HEK293 (cell line): ENCODE measurements around the gene SAC3D1.

Source experiments
- GLI4 ChIP-seq: fragments of 450-650 bp; formaldehyde crosslinking; IDR thresholded peaks from 2 replicates; pipeline ENCODE4 v1.5.1; 2016; ENCODE audit warnings: missing biosample characterization, missing genetic modification characterization
- HOXA7 ChIP-seq: sonication (generic); formaldehyde crosslinking; IDR thresholded peaks from 2 replicates; pipeline ENCODE4 v1.8.1; 2022; ENCODE audit warnings: missing genetic modification reagents, borderline replicate concordance
- PATZ1 ChIP-seq: fragments of 450-650 bp; formaldehyde crosslinking; IDR thresholded peaks from 2 replicates; pipeline ENCODE4 v1.5.1; 2016; ENCODE audit warnings: missing biosample characterization, missing genetic modification characterization
- REPIN1 ChIP-seq: fragments of 450-650 bp; formaldehyde crosslinking; IDR thresholded peaks from 2 replicates; pipeline ENCODE4 v1.5.1; 2017; ENCODE audit warnings: missing biosample characterization, missing genetic modification characterization, low read depth
- SCRT1 ChIP-seq: fragments of 450-650 bp; formaldehyde crosslinking; IDR thresholded peaks from 2 replicates; pipeline ENCODE4 v1.5.1; 2016; ENCODE audit warnings: missing biosample characterization, missing genetic modification characterization, borderline replicate concordance
- ZBTB11 ChIP-seq: fragments of 450-650 bp; formaldehyde crosslinking; conservative IDR thresholded peaks from 2 replicates; pipeline ENCODE4 v1.5.1; 2016; ENCODE audit warnings: low read depth, missing biosample characterization, missing genetic modification characterization
- ZBTB7A ChIP-seq: fragments of 450-650 bp; formaldehyde crosslinking; IDR thresholded peaks from 2 replicates; pipeline ENCODE4 v1.5.1; 2016; ENCODE audit warnings: low read depth, missing biosample characterization, missing genetic modification characterization
- ZNF184 ChIP-seq: fragments of 450-650 bp; IDR thresholded peaks from 2 replicates; pipeline ENCODE4 v1.5.1; 2018; ENCODE audit warnings: missing biosample characterization, mild to moderate bottlenecking, missing genetic modification characterization
- ZNF311 ChIP-seq: fragments of 450-650 bp; formaldehyde crosslinking; IDR thresholded peaks from 2 replicates; pipeline ENCODE4 v1.5.1; 2017; ENCODE audit warnings: missing biosample characterization, missing genetic modification characterization, borderline replicate concordance
- ZNF350 ChIP-seq: fragments of 450-650 bp; formaldehyde crosslinking; IDR thresholded peaks from 2 replicates; pipeline ENCODE4 v1.5.0; 2017; ENCODE audit warnings: missing biosample characterization, mild to moderate bottlenecking, missing genetic modification characterization
- ZNF513 ChIP-seq: fragments of 450-650 bp; IDR thresholded peaks from 2 replicates; pipeline ENCODE4 v1.5.1; 2018; ENCODE audit warnings: missing biosample characterization, missing genetic modification characterization
- ZNF623 ChIP-seq: fragments of 450-650 bp; formaldehyde crosslinking; IDR thresholded peaks from 2 replicates; pipeline ENCODE4 v1.5.1; 2016; ENCODE audit warnings: missing biosample characterization, missing genetic modification characterization
- ZNF76 ChIP-seq: fragments of 450-650 bp; formaldehyde crosslinking; IDR thresholded peaks from 2 replicates; pipeline ENCODE4; 2016; ENCODE audit warnings: low read depth, missing biosample characterization, missing genetic modification characterization, borderline replicate concordance
- TF ChIP-seq, protein P1 (sequence below): fragments of 450-650 bp; formaldehyde crosslinking; IDR thresholded peaks from 2 replicates; pipeline ENCODE4 v1.5.1; 2016; ENCODE audit warnings: missing biosample characterization, missing genetic modification characterization

- no peak for TF ChIP-seq REPIN1 (tag by site-specific recombination)
- TF ChIP-seq, protein P1, sequence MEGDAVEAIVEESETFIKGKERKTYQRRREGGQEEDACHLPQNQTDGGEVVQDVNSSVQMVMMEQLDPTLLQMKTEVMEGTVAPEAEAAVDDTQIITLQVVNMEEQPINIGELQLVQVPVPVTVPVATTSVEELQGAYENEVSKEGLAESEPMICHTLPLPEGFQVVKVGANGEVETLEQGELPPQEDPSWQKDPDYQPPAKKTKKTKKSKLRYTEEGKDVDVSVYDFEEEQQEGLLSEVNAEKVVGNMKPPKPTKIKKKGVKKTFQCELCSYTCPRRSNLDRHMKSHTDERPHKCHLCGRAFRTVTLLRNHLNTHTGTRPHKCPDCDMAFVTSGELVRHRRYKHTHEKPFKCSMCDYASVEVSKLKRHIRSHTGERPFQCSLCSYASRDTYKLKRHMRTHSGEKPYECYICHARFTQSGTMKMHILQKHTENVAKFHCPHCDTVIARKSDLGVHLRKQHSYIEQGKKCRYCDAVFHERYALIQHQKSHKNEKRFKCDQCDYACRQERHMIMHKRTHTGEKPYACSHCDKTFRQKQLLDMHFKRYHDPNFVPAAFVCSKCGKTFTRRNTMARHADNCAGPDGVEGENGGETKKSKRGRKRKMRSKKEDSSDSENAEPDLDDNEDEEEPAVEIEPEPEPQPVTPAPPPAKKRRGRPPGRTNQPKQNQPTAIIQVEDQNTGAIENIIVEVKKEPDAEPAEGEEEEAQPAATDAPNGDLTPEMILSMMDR (tag by site-specific recombination), result no peak
- TF ChIP-seq PATZ1 (tag by site-specific recombination), result no peak
- no peak for TF ChIP-seq ZNF184
- TF ChIP-seq ZNF623 (tag by site-specific recombination), result no peak
- TF ChIP-seq ZNF76 (tag by site-specific recombination), result no peak
- no peak for TF ChIP-seq ZBTB7A
- TF ChIP-seq ZBTB11 (tag by site-specific recombination), result no peak
- TF ChIP-seq ZNF350 (tag by site-specific recombination), result no peak
- TF ChIP-seq HOXA7 (CRISPR knock-in tag), result no peak
- no peak for TF ChIP-seq ZNF311 (tag by site-specific recombination)
- TF ChIP-seq GLI4, result no peak
- no peak for TF ChIP-seq SCRT1
- no peak for TF ChIP-seq ZNF513 (tag by site-specific recombination)
Observed at GRCh38 chr11:65026810-65027209, 14.2 kb upstream of the SAC3D1 start.
